GM18519 (cell line): Measurements from ENCODE around the gene TRIM13.

ENCODE experiments used
- ATAC-seq: cut with Tn5 transposase; IDR thresholded peaks from one replicate; pipeline ENCODE4 v1.9.1; 2021; ENCODE audit warnings: mild to moderate bottlenecking, moderate library complexity; ENCODE audit not compliant: unreplicated experiment, low FRiP score

Gene TRIM13

GRCh38 chr13:49996161-49996915 is 504 bp upstream of the TRIM13 start:
- peak; percentile 33 for ATAC-seq

- no peak for ATAC-seq
Measured at GRCh38 chr13:49997955-49998354, 1.1 kb downstream of the TRIM13 start.

- no peak for ATAC-seq
Measured at GRCh38 chr13:49998714-49999624, 2.1 kb downstream of the TRIM13 start.

- ATAC-seq: no peak
Measured at GRCh38 chr13:50001287-50001686, 4.4 kb downstream of the TRIM13 start.

- ATAC-seq: no peak
Measured at GRCh38 chr13:50006426-50007135, 9.7 kb downstream of the TRIM13 start.

GRCh38 chr13:50011461-50011860 is 14.6 kb downstream of the TRIM13 start:
- ATAC-seq: no peak

GRCh38 chr13:50012396-50013169 is 15.7 kb downstream of the TRIM13 start:
- ATAC-seq: no peak

GRCh38 chr13:50014386-50014785 is 17.5 kb downstream of the TRIM13 start:
- ATAC-seq: no peak

GRCh38 chr13:50015258-50015657 is 18.4 kb downstream of the TRIM13 start, which contains the start of gene KCNRG:
TSS of gene KCNRG (plus strand) at chr13:50015444. CDS start at chr13:50015494, 50 bp downstream.
- no peak for ATAC-seq

GRCh38 chr13:50015750-50016149 is 18.9 kb downstream of the TRIM13 start:
- ATAC-seq: no peak

- ATAC-seq: no peak
Measured at GRCh38 chr13:50016444-50016843, 19.6 kb downstream of the TRIM13 start.

GRCh38 chr13:50017819-50018218 is 21.0 kb downstream of the TRIM13 start:
- no peak for ATAC-seq

GRCh38 chr13:50025436-50025835 is 28.6 kb downstream of the TRIM13 start:
- no peak for ATAC-seq

GRCh38 chr13:50026788-50027473 is 30.1 kb downstream of the TRIM13 start:
- peak; percentile 97 for ATAC-seq

- no peak for ATAC-seq
Measured at GRCh38 chr13:50030315-50030714, 33.5 kb downstream of the TRIM13 start.

- ATAC-seq: no peak
Measured at GRCh38 chr13:50033725-50034124, 36.9 kb downstream of the TRIM13 start.

- no peak for ATAC-seq
Measured at GRCh38 chr13:50037788-50038187, 40.9 kb downstream of the TRIM13 start.

- no peak for ATAC-seq
Measured at GRCh38 chr13:50038266-50038665, 41.4 kb downstream of the TRIM13 start.

- ATAC-seq: no peak
Measured at GRCh38 chr13:50052478-50052877, 55.6 kb downstream of the TRIM13 start.

- no peak for ATAC-seq
Measured at GRCh38 chr13:50053844-50054243, 57.0 kb downstream of the TRIM13 start.
